HG03025 (cell line): ENCODE results near the gene IFT52.
"Not testable (repeated sequence)": the region's sequence is repeated elsewhere in the genome, so short reads cannot be mapped to it uniquely, and the experiment has no call there.

ENCODE experiments used
- ATAC-seq: cut with Tn5 transposase; IDR thresholded peaks from one replicate; pipeline ENCODE4 v1.9.1; 2021; ENCODE audit warnings: mild to moderate bottlenecking, moderate library complexity; ENCODE audit not compliant: unreplicated experiment, low FRiP score

The IFT52 gene

GRCh38 chr20:43607278-43607677 is 16.5 kb downstream of the IFT52 start:
- not testable (repeated sequence) for ATAC-seq

GRCh38 chr20:43631598-43631997 is 40.9 kb downstream of the IFT52 start:
- no peak for ATAC-seq

- no peak for ATAC-seq
These were observed 45.7 kb downstream of the IFT52 start for GRCh38 chr20:43636429-43636828.

GRCh38 chr20:43642548-43642947 is 51.8 kb downstream of the IFT52 start:
- ATAC-seq, result no peak

GRCh38 chr20:43650997-43651525 is 60.3 kb downstream of the IFT52 start:
- ATAC-seq, result no peak

- not testable (repeated sequence) for ATAC-seq
These were observed 61.0 kb downstream of the IFT52 start for GRCh38 chr20:43651650-43652184.

GRCh38 chr20:43653966-43654365 is 63.2 kb downstream of the IFT52 start:
- ATAC-seq, result no peak

- not testable (repeated sequence) for ATAC-seq
These were observed 64.4 kb downstream of the IFT52 start for GRCh38 chr20:43655176-43655575.

GRCh38 chr20:43655937-43656336 is 65.2 kb downstream of the IFT52 start:
- ATAC-seq, result no peak

GRCh38 chr20:43658069-43658722 is 67.5 kb downstream of the IFT52 start:
- ATAC-seq, result peak; percentile 2

- ATAC-seq, result no peak
These were observed 68.1 kb downstream of the IFT52 start for GRCh38 chr20:43658723-43659419.

GRCh38 chr20:43662943-43663655 is 72.4 kb downstream of the IFT52 start:
- no peak for ATAC-seq

GRCh38 chr20:43665466-43666176 is 74.9 kb downstream of the IFT52 start:
- no peak for ATAC-seq

- ATAC-seq, result peak; percentile 70
These were observed 75.9 kb downstream of the IFT52 start, which contains the start of gene MYBL2 for GRCh38 chr20:43666376-43667328. TSS of gene MYBL2 (plus strand) at chr20:43667114. CDS start at chr20:43667284, 170 bp downstream.

- no peak for ATAC-seq
These were observed 76.8 kb downstream of the IFT52 start for GRCh38 chr20:43667341-43668132.

GRCh38 chr20:43669332-43669731 is 78.6 kb downstream of the IFT52 start:
- no peak for ATAC-seq

GRCh38 chr20:43670423-43670822 is 79.7 kb downstream of the IFT52 start:
- no peak for ATAC-seq

- ATAC-seq, result no peak
These were observed 85.6 kb downstream of the IFT52 start for GRCh38 chr20:43676368-43676767.
